IMR-90 (cell line): ENCODE measurements around the gene STEAP3. TPM values are rescaled to one million over a fixed set of nuclear protein-coding genes. Genes with fewer than 3 reads are reported as not detected.

Experiments used
- ATAC-seq: fragments of 200-7000 bp; cut with Tn5 transposase; 2 replicates; pipeline ENCODE4 v1.9.1; 2020; ENCODE audit warnings: low read depth, mild to moderate bottlenecking, moderate library complexity
- BruUV-seq: library from RNA; stranded (reverse); fragments of 400-500 nt; replicated peaks from 2 replicates; lab custom pipeline; 2021; lab: Mats Ljungman, UMichigan
- CTCF ChIA-PET: fragments of 300-600 bp; formaldehyde crosslinking; extraction: SDS; loops from one replicate; lab custom pipeline; 2021; ENCODE audit warnings: antibody characterized with exemption; lab: Yijun Ruan, JAX
- POLR2A ChIA-PET: fragments of 300-600 bp; sonication (Branson Sonifier 250); formaldehyde crosslinking; loops from one replicate; lab custom pipeline; 2022; ENCODE audit warnings: antibody characterized with exemption; ENCODE audit not compliant: unreplicated experiment; lab: Charles Lee
- DNase-seq: peaks from one replicate; pipeline ENCODE4 v3.0.0; 2013
- H2AFZ ChIP-seq: replicated peaks from 2 replicates; pipeline ENCODE3; 2013; ENCODE audit warnings: low read length, mild to moderate bottlenecking; ENCODE audit not compliant: poor library complexity
- H2AK5ac ChIP-seq: 2 replicates; pipeline ENCODE4 v1.6.1; 2013; ENCODE audit warnings: low read depth, low read length, inconsistent platforms
- H2AK9ac ChIP-seq: replicated peaks from 2 replicates; pipeline ENCODE3; 2013; ENCODE audit warnings: mild to moderate bottlenecking, low read depth, low read length, moderate library complexity; ENCODE audit not compliant: poor library complexity
- H2BK120ac ChIP-seq: 2 replicates; pipeline ENCODE4 v1.6.1; 2013; ENCODE audit warnings: low read depth, low read length, inconsistent platforms
- H2BK15ac ChIP-seq: 3 replicates; pipeline ENCODE4 v1.6.1; 2013; ENCODE audit warnings: low read depth, low read length, inconsistent platforms
- H2BK20ac ChIP-seq: 2 replicates; pipeline ENCODE4 v1.6.1; 2013; ENCODE audit warnings: low read depth, mild to moderate bottlenecking, inconsistent platforms, low read length, moderate library complexity
- H2BK5ac ChIP-seq: 2 replicates; pipeline ENCODE4 v1.6.1; 2013; ENCODE audit warnings: mild to moderate bottlenecking, low read depth, low read length, inconsistent platforms; ENCODE audit not compliant: poor library complexity, severe bottlenecking
- H3K14ac ChIP-seq: replicated peaks from 2 replicates; pipeline ENCODE4 v1.6.1; 2013; ENCODE audit warnings: low read depth, low read length, inconsistent platforms
- H3K18ac ChIP-seq: 2 replicates; pipeline ENCODE4 v1.6.1; 2013; ENCODE audit warnings: low read depth, low read length, control low read depth
- H3K23ac ChIP-seq: 2 replicates; pipeline ENCODE4 v1.6.1; 2013; ENCODE audit warnings: low read depth, low read length, inconsistent platforms
- H3K27ac ChIP-seq: 2 replicates; pipeline ENCODE4 v1.5.1; 2013; ENCODE audit warnings: mild to moderate bottlenecking, control low read depth, low read length; ENCODE audit not compliant: insufficient read depth
- H3K27me3 ChIP-seq: 2 replicates; pipeline ENCODE4 v1.6.1; 2013; ENCODE audit warnings: low read length; ENCODE audit not compliant: control insufficient read depth, insufficient read depth
- H3K36me3 ChIP-seq: 2 replicates; pipeline ENCODE4 v1.6.1; 2013; ENCODE audit warnings: low read length, mixed read lengths; ENCODE audit not compliant: control insufficient read depth, insufficient read depth
- H3K4ac ChIP-seq: 2 replicates; pipeline ENCODE4 v1.6.1; 2013; ENCODE audit warnings: low read depth, low read length, inconsistent platforms
- H3K4me1 ChIP-seq: 2 replicates; pipeline ENCODE4 v1.6.1; 2013; ENCODE audit warnings: low read length, mixed read lengths; ENCODE audit not compliant: control insufficient read depth, insufficient read depth
- H3K4me2 ChIP-seq: 2 replicates; pipeline ENCODE4 v1.6.1; 2013; ENCODE audit warnings: low read depth, mild to moderate bottlenecking, control low read depth, low read length, moderate library complexity
- H3K4me3 ChIP-seq: 2 replicates; pipeline ENCODE4 v1.5.1; 2013; ENCODE audit warnings: low read depth, mild to moderate bottlenecking, control low read depth, low read length, moderate library complexity; ENCODE audit not compliant: insufficient read depth
- H3K56ac ChIP-seq: 2 replicates; pipeline ENCODE4 v1.6.1; 2013; ENCODE audit warnings: low read length, inconsistent platforms; ENCODE audit not compliant: insufficient read depth; ENCODE audit errors: extremely low read depth
- H3K79me1 ChIP-seq, 2 experiments: 2 replicates each; pipeline ENCODE4 v1.6.1; 2013; ENCODE audit warnings: low read length in 2 of 2, inconsistent platforms in 1 of 2, low read depth in 1 of 2
- H3K9ac ChIP-seq: 2 replicates; pipeline ENCODE4 v1.6.1; 2013; ENCODE audit warnings: low read depth, low read length, control low read depth
- H3K9me1 ChIP-seq: 2 replicates; pipeline ENCODE4 v1.6.1; 2013; ENCODE audit warnings: low read length, inconsistent platforms; ENCODE audit not compliant: insufficient read depth
- H3K9me3 ChIP-seq: 2 replicates; pipeline ENCODE4 v1.6.1; 2013; ENCODE audit warnings: low read length; ENCODE audit not compliant: control insufficient read depth, insufficient read depth
- H4K20me1 ChIP-seq: 2 replicates; pipeline ENCODE4 v1.6.1; 2013; ENCODE audit warnings: low read length, inconsistent platforms; ENCODE audit not compliant: insufficient read depth
- H4K5ac ChIP-seq: 2 replicates; pipeline ENCODE4 v1.6.1; 2013; ENCODE audit warnings: mild to moderate bottlenecking, low read depth, low read length, control low read depth
- H4K8ac ChIP-seq, 2 experiments: 2 replicates each; pipeline ENCODE4 v1.6.1; 2013; ENCODE audit warnings: low read depth in 2 of 2, low read length in 2 of 2, control low read depth in 1 of 2, inconsistent platforms in 1 of 2
- H4K91ac ChIP-seq: 2 replicates; pipeline ENCODE4 v1.6.1; 2013; ENCODE audit warnings: low read depth, low read length, inconsistent platforms; ENCODE audit not compliant: insufficient read depth
- BHLHE40 ChIP-seq: fragments of 150-350 bp; IDR thresholded peaks from 2 replicates; pipeline ENCODE4 v1.6.1; 2016; ENCODE audit warnings: mild to moderate bottlenecking, low read depth, low read length
- CHD1 ChIP-seq: IDR thresholded peaks from 2 replicates; pipeline ENCODE4 v1.6.1; 2012; ENCODE audit warnings: low read depth, low read length, improper control_type of control experiment
- CTCF ChIP-seq: conservative IDR thresholded peaks from 2 replicates; pipeline ENCODE4 v1.5.1; 2012; ENCODE audit warnings: mild to moderate bottlenecking, low read depth, low read length, improper control_type of control experiment
- FOS ChIP-seq: fragments of 150-350 bp; IDR thresholded peaks from 2 replicates; pipeline ENCODE4 v1.6.1; 2016; ENCODE audit warnings: low read depth, low read length
- MAFK ChIP-seq: IDR thresholded peaks from 2 replicates; pipeline ENCODE4 v1.6.1; 2012; ENCODE audit warnings: low read depth, low read length, improper control_type of control experiment
- MAZ ChIP-seq: IDR thresholded peaks from 2 replicates; pipeline ENCODE4 v1.6.1; 2012; ENCODE audit warnings: low read depth, mild to moderate bottlenecking, low read length, improper control_type of control experiment, moderate library complexity, borderline replicate concordance
- MXI1 ChIP-seq: IDR thresholded peaks from 2 replicates; pipeline ENCODE4 v1.6.1; 2012; ENCODE audit warnings: low read depth, mild to moderate bottlenecking, low read length, moderate library complexity, borderline replicate concordance
- NFE2L2 ChIP-seq: fragments of 150-350 bp; IDR thresholded peaks from 2 replicates; pipeline ENCODE4 v1.6.1; 2016; ENCODE audit warnings: low read depth, mild to moderate bottlenecking, low read length
- POLR2A ChIP-seq: IDR thresholded peaks from 2 replicates; pipeline ENCODE4 v1.6.1; 2012; ENCODE audit warnings: mild to moderate bottlenecking, low read depth, low read length
- RAD21 ChIP-seq: IDR thresholded peaks from 2 replicates; pipeline ENCODE4 v1.6.1; 2012; ENCODE audit warnings: low read length, improper control_type of control experiment
- RCOR1 ChIP-seq: IDR thresholded peaks from 2 replicates; pipeline ENCODE4 v1.6.1; 2012; ENCODE audit warnings: mild to moderate bottlenecking, low read length, improper control_type of control experiment; ENCODE audit not compliant: insufficient replicate concordance
- RFX5 ChIP-seq: IDR thresholded peaks from 2 replicates; pipeline ENCODE4 v1.8.0; 2012; ENCODE audit warnings: low read depth, mild to moderate bottlenecking, low read length, moderate library complexity
- SMC3 ChIP-seq: fragments of 150-350 bp; IDR thresholded peaks from 2 replicates; pipeline ENCODE4 v1.6.1; 2016; ENCODE audit warnings: low read depth, mild to moderate bottlenecking, antibody characterized with exemption, low read length, moderate library complexity
- USF2 ChIP-seq: fragments of 150-350 bp; IDR thresholded peaks from 2 replicates; pipeline ENCODE4 v1.6.1; 2017; ENCODE audit warnings: mild to moderate bottlenecking, antibody characterized with exemption, low read length, low read depth
- WGBS, 2 experiments: methylation state at CpG; one replicate each; pipeline versions ENCODE4 v1.1.5 to v1.1.7; 2013; ENCODE audit warnings: missing lambda C conversion rate in 2 of 2; ENCODE audit not compliant: insufficient read length in 1 of 2; ENCODE audit errors: extremely low coverage in 2 of 2; 5-methylcytosine and 5-hydroxymethylcytosine counted together
- dilution Hi-C: fragments of 300-500 bp; cut with HindIII; formaldehyde crosslinking; loops from one replicate; pipeline ENCODE4 v1.14.3; 2018; ENCODE audit warnings: low sequenced_read_pairs; ENCODE audit not compliant: unreplicated experiment
- in situ Hi-C: fragments of 300-500 bp; cut with MboI; formaldehyde crosslinking; loops from 3 replicates; pipeline ENCODE4 v1.14.3; 2019; ENCODE audit warnings: low sequenced_read_pairs, inconsistent platforms, mixed read lengths
- intact Hi-C: fragments of 100-400 bp; cut with micrococcal nuclease; formaldehyde crosslinking; loops from 2 replicates; pipeline ENCODE4 v1.10.0; 2022
- polyA plus RNA-seq, 3 experiments: library from polyadenylated mRNA; depleted of rRNA; stranded (reverse); fragments of >200 nt; gene quantifications; 2 replicates each; pipeline ENCODE4 v1.2.3, GENCODE V29; 2012; ENCODE audit warnings: low replicate concordance in 1 of 3
- total RNA-seq: library from RNA; depleted of rRNA; stranded (reverse); fragments of >200 nt; gene quantifications from 2 replicates; pipeline ENCODE4 v1.2.3, GENCODE V29; 2012
- TF ChIP-seq, protein P1 (sequence below): fragments of 150-350 bp; IDR thresholded peaks from 2 replicates; pipeline ENCODE4 v1.6.1; 2016; ENCODE audit warnings: low read depth, mild to moderate bottlenecking, low read length, moderate library complexity, borderline replicate concordance

STEAP3 gene
- total and polyA plus RNA-seq, 2 of the 4 experiments (the other 2 are of a cell fraction), result 19.4 to 43.9 TPM

GRCh38 chr2:119294671-119295070, 71.0 kb downstream of the STEAP3 start:
- Histone ChIP-seq H2AK5ac (no peak overlapping the region), H3K4me1 (no peaks in the 10 kb centered on the region), H3K18ac (no peak overlapping the region), H4K8ac (no peak overlapping the region), H4K91ac (no peak overlapping the region), H3K27ac (no peak overlapping the region), H3K9me3 (no peaks in the 10 kb centered on the region), H2BK20ac (no peak overlapping the region), H3K14ac (no peak overlapping the region), H3K4me3 (no peak overlapping the region), H4K5ac (no peak overlapping the region), H3K36me3 (no peaks in the 10 kb centered on the region), H3K23ac (no peak overlapping the region), H3K4me2 (no peak overlapping the region), H3K56ac (no peak overlapping the region), H3K79me1 (no peaks in the 10 kb centered on the region), H3K4ac (no peak overlapping the region), H2BK120ac (no peak overlapping the region), H2AFZ (no peak overlapping the region), H3K9ac (no peak overlapping the region), H2BK15ac (no peak overlapping the region), H3K9me1 (no peaks in the 10 kb centered on the region), H3K27me3 (no peaks in the 10 kb centered on the region), H4K20me1 (no peaks in the 10 kb centered on the region), H2AK9ac (no peak overlapping the region), H2BK5ac (no peak overlapping the region)
- no TSS peak for BruUV-seq
- intact Hi-C loops (no loop called here), dilution Hi-C loops (no loop called here), in situ Hi-C loops (no loop called here)
- 94% methylated on average over 8 of the region's 14 CpGs; no CpG with 5 or more reads in 1 of the 2 experiments for WGBS, 2 experiments
- no peak for DNase-seq
- TF ChIP-seq CHD1 (no peak), BHLHE40 (no peak), MAFK (no peak), MXI1 (no peak), USF2 (no peak), SMC3 (no peak), RFX5 (no peak), NFE2L2 (no peak), FOS (no peak), MAZ (no peak), RAD21 (no peak), POLR2A (no peak), RCOR1 (no peak), CTCF (no peak)
- TF ChIP-seq, protein P1, sequence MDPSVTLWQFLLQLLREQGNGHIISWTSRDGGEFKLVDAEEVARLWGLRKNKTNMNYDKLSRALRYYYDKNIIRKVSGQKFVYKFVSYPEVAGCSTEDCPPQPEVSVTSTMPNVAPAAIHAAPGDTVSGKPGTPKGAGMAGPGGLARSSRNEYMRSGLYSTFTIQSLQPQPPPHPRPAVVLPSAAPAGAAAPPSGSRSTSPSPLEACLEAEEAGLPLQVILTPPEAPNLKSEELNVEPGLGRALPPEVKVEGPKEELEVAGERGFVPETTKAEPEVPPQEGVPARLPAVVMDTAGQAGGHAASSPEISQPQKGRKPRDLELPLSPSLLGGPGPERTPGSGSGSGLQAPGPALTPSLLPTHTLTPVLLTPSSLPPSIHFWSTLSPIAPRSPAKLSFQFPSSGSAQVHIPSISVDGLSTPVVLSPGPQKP, result no peak
- ChIA-PET CTCF (no interaction called here), POLR2A (no interaction called here)
- no peak for ATAC-seq
